Mammary epithelial cell (primary cell): Measurements from ENCODE around the gene OR11A1.

Experiments used
- EZH2 ChIP-seq: IDR thresholded peaks from 2 replicates; pipeline ENCODE4 v1.6.1; 2012; ENCODE audit warnings: low read length, inconsistent platforms, borderline replicate concordance
- TF ChIP-seq, protein P1 (sequence below), 2 donors: IDR thresholded peaks in 1 of 2; conservative IDR thresholded peaks in 1 of 2; 2 replicates each; pipeline ENCODE4 v1.5.1; 2011 to 2012; ENCODE audit warnings: inconsistent platforms in 2 of 2, low read length in 2 of 2, mild to moderate bottlenecking in 2 of 2, control low read depth in 1 of 2, low read depth in 1 of 2; ENCODE audit not compliant: insufficient read depth in 1 of 2; ENCODE audit errors: extremely low read depth in 1 of 2

DNA sequence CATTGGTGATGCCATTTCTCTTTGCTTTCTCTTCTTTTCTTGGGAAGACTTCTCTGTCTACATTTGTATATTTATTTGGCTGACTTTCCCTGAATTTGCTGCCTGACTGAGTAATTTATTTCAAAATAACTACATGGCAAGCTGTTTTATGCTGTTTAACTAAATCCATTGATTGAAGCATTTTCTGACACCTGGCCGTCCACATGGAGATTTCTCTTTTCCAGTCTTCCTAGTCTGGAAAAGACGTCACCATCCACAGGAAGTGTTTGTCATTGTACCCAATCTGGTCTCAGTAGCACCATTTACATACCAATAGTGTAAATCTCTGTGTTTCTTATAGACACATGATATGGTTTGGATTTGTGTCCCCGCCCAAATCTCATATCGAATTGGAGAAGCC lies 40.1 kb upstream of the OR11A1 start:
- TF ChIP-seq, protein P1, sequence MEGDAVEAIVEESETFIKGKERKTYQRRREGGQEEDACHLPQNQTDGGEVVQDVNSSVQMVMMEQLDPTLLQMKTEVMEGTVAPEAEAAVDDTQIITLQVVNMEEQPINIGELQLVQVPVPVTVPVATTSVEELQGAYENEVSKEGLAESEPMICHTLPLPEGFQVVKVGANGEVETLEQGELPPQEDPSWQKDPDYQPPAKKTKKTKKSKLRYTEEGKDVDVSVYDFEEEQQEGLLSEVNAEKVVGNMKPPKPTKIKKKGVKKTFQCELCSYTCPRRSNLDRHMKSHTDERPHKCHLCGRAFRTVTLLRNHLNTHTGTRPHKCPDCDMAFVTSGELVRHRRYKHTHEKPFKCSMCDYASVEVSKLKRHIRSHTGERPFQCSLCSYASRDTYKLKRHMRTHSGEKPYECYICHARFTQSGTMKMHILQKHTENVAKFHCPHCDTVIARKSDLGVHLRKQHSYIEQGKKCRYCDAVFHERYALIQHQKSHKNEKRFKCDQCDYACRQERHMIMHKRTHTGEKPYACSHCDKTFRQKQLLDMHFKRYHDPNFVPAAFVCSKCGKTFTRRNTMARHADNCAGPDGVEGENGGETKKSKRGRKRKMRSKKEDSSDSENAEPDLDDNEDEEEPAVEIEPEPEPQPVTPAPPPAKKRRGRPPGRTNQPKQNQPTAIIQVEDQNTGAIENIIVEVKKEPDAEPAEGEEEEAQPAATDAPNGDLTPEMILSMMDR (conservative IDR thresholded peaks at IDR 0.05 in 1 of 2, IDR thresholded peaks at IDR 0.05 in 1 of 2; ENCODE audit: extremely low read depth in 1 of 2, insufficient read depth in 1 of 2, low read depth in 1 of 2, low read length in 2 of 2): no peak
- TF ChIP-seq EZH2: no peak
